Measurements from ENCODE around the gene ADRB1.

GRCh38 chr10:114065049-114065435 lies 21.4 kb downstream of the ADRB1 start:
- TF ChIP-seq EP300 (IDR thresholded peaks at IDR 0.05) (no peak), CTCF (IDR thresholded peaks at IDR 0.05) (no peak)
